ENCODE results near the gene LHFPL3. TPM values are rescaled to one million over a fixed set of nuclear protein-coding genes. Genes with fewer than 3 reads are reported as not detected.

LHFPL3 gene
- total RNA-seq, 1 experiment from 2014 or later, result 0.83 TPM

GRCh38 chr7:104818961-104819880 is 490.8 kb downstream of the LHFPL3 start (continued):
- no peak for TF ChIP-seq E2F5 (CRISPR knock-in tag; IDR thresholded peaks at IDR 0.05)
- TF ChIP-seq SP1 (CRISPR knock-in tag; conservative IDR thresholded peaks at IDR 0.05), result no peak
- TF ChIP-seq FOXK1 (CRISPR knock-in tag; IDR thresholded peaks at IDR 0.05), result no peak
- TF ChIP-seq TP53 (CRISPR knock-in tag; IDR thresholded peaks at IDR 0.05), result no peak

- Mint-ChIP-seq H3K36me3 (no peaks in the 10 kb centered on the region), H3K4me3 (no peak overlapping the region), H3K27ac (no peak overlapping the region), H3K9me3 (no peaks in the 10 kb centered on the region), H3K27me3 (ENCODE audit: low read depth) (no peaks in the 10 kb centered on the region; the same call in 1 of the 2 replicates), H3K4me1 (peaks cover 48% of the 10 kb centered on the region)
- ChIA-PET POLR2A (no interaction called here), CTCF (interaction anchor here (0.9 to 1.5 kb wide), 4 partner anchors 62 to 590 kb away, joined by 3 read pairs; no protein-coding TSS in a partner anchor)
- ATAC-seq, result peak; percentile 11
- TF ChIP-seq E2F1 (CRISPR knock-in tag; IDR thresholded peaks at IDR 0.05) (no peak), HMGA2 (CRISPR knock-in tag; IDR thresholded peaks at IDR 0.05) (no peak), ZNF396 (CRISPR knock-in tag; IDR thresholded peaks at IDR 0.05; ENCODE audit: borderline replicate concordance) (no peak)
- DNase-seq (ENCODE audit: low spot score), result no peak
Observed at GRCh38 chr7:104820836-104821535, 492.6 kb downstream of the LHFPL3 start.

GRCh38 chr7:104823177-104823576 is 494.8 kb downstream of the LHFPL3 start:
- H3K27ac Mint-ChIP-seq, result no peak overlapping the region

GRCh38 chr7:104825099-104825498 is 496.7 kb downstream of the LHFPL3 start:
- ATAC-seq, result no peak
- no peak for TF ChIP-seq OVOL2 (CRISPR knock-in tag; IDR thresholded peaks at IDR 0.05; ENCODE audit: borderline replicate concordance)
- TF ChIP-seq TEAD4 (CRISPR knock-in tag; IDR thresholded peaks at IDR 0.05), result no peak
- no peak for TF ChIP-seq ATF6 (CRISPR knock-in tag; IDR thresholded peaks at IDR 0.05)
- no peak for TF ChIP-seq JAZF1 (CRISPR knock-in tag; IDR thresholded peaks at IDR 0.05)
- POLR2A ChIA-PET, result no interaction called here
- CTCF ChIA-PET, result interaction anchor here (1.6 to 2.2 kb wide), 2 partner anchors 9 to 23 kb away, joined by 3 to 7 read pairs; no protein-coding TSS in a partner anchor
- Mint-ChIP-seq H3K4me1 (peaks cover 18% of the 10 kb centered on the region), H3K36me3 (no peaks in the 10 kb centered on the region), H3K27ac (no peak overlapping the region), H3K27me3 (ENCODE audit: low read depth) (no peaks in the 10 kb centered on the region), H3K4me3 (no peak overlapping the region), H3K9me3 (no peaks in the 10 kb centered on the region)
- no peak for DNase-seq (ENCODE audit: low spot score)

More at GRCh38 chr7:104823177-104823576, 494.8 kb downstream of the LHFPL3 start:
- ATAC-seq (no peak), DNase-seq (ENCODE audit: low spot score) (no peak)
- Mint-ChIP-seq H3K9me3 (no peaks in the 10 kb centered on the region), H3K4me1 (peaks cover 36% of the 10 kb centered on the region), H3K4me3 (no peak overlapping the region), H3K36me3 (no peaks in the 10 kb centered on the region), H3K27me3 (ENCODE audit: low read depth) (no peaks in the 10 kb centered on the region)
- ChIA-PET CTCF (interaction anchor here (1.2 kb wide), 1 partner anchor 8 kb away, joined by 3 read pairs; no protein-coding TSS in a partner anchor), POLR2A (no interaction called here)
- TF ChIP-seq E2F5 (CRISPR knock-in tag; IDR thresholded peaks at IDR 0.05), result no peak

All from WTC11 (cell line).